ENCODE measurements around the gene SLC18B1. TPM values are rescaled to one million over a fixed set of nuclear protein-coding genes. Genes with fewer than 3 reads are reported as not detected.

Gene SLC18B1
- 10.2 TPM for total RNA-seq

GRCh38 chr6:132797951-132798868, at the start of gene SLC18B1:
Gene SLC18B1 (minus strand): TSS chr6:132798637. CDS start chr6:132798456, 181 bp downstream.
- DNase-seq: peak; percentile 78

GRCh38 chr6:132843316-132844035, 45.0 kb upstream of the SLC18B1 start:
- DNase-seq: no peak

DNA sequence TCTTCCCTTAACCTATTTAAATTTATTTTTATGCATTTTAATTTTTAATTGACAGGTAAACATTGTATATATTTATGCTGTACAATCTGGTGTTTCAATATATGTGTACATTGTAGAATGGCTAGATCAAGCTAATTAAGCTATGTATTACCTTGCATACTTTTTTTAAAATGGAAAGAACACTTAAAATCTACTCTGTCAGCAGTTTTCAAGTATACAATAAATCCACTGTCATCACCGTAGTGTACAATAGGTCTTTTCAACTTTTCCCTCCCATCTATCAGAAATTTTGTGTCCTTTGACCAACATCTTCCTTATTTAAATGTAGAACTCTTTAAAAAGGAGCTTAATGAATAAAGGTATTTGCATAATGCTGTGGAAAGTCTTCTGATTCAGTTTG, 43.5 kb upstream of the SLC18B1 start:
- DNase-seq: no peak

- no peak for DNase-seq
These were observed 34.5 kb upstream of the SLC18B1 start for GRCh38 chr6:132832891-132833290.

DNA sequence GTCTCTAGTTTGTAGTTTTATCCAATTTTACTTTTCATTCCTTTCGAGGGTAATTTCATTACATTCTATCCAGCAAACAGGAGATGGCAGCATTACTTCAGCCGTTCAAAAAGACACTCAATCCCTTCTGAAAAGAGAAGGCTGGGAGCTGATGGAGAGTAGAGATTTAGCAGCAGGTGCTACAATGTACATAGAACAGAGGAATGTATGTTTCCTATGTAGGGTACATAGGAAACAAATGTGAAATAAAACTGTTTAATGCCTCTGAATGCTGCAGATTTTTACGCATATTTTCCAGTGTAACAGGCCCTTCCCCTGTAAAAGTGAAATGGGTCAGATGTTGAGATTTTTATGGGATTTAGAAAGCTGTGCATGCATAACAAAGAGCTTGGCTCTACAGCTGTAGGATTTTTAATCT, 31.9 kb upstream of the SLC18B1 start:
- peak; percentile 92 for DNase-seq

DNA sequence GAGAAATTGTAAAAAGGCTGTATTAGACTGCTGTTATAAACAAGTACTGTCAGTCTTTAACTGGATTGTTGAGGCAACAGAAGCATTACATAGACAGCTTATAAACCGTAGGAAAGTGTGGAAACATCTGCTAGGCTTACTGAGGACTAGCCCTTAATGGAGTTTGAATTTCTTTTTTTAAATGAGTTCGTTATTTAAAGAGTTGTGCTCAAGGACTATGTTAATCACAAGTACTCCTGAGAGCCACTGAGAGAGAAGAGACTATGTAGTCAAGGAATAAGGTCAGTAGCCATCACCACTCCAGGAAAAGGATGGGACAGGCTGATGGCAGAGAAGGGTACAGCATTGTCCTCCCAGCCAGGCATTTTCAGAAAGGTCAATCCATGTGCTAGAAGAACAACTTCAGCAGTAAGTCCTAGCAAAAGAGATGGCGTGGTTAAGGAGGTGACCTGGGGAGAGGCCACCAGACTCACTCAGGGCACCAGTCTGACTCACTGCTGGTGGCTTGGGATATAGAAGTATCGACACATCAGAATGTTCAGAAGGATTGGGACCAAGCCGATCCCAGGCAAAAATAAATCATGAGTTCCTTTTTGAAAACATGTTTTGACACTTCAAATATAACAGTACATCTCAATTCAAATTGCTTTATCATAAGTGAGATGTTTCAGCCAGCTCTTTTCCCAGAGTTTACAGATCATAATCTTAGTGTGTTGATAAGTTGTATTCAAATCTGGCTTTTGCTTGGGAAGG, 22.4 kb upstream of the SLC18B1 start:
- no peak for DNase-seq

DNA sequence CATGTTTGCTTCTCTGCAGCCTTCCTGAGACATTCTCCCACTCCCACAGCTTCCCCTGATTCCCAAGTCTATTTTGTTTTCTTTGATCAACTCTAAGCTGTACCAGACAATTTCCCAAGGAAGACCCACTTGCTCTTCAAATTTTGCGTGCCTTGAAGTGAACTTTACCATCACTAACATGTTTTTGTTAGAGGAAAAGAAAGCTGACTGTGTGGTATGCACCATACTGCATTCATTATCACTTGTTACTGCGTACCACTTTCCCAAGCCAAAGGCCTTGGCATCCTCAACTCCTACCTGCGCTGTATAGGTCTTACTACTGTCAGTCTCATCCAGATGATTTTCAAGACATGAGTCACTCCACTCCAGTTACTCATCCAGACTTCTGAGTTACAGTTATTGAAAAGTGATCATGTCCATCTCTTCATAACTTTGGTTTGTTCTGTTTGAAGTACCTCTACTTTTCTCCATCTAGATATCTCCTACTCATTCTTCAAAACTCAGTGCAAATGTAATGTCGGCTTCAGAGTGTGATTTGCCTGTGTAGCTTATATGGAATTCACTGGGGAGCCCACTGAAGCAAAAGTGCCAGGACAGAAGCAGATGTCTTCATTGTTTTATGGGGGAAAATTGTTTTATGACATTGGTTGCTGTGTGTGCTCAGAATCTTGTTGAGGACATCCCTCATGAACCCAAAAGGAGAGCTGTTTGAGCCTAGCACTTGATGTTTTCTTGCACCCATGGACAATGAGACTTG, 21.1 kb upstream of the SLC18B1 start:
- no peak for DNase-seq

GRCh38 chr6:132818404-132819359, 20.2 kb upstream of the SLC18B1 start:
- no peak for DNase-seq

DNA sequence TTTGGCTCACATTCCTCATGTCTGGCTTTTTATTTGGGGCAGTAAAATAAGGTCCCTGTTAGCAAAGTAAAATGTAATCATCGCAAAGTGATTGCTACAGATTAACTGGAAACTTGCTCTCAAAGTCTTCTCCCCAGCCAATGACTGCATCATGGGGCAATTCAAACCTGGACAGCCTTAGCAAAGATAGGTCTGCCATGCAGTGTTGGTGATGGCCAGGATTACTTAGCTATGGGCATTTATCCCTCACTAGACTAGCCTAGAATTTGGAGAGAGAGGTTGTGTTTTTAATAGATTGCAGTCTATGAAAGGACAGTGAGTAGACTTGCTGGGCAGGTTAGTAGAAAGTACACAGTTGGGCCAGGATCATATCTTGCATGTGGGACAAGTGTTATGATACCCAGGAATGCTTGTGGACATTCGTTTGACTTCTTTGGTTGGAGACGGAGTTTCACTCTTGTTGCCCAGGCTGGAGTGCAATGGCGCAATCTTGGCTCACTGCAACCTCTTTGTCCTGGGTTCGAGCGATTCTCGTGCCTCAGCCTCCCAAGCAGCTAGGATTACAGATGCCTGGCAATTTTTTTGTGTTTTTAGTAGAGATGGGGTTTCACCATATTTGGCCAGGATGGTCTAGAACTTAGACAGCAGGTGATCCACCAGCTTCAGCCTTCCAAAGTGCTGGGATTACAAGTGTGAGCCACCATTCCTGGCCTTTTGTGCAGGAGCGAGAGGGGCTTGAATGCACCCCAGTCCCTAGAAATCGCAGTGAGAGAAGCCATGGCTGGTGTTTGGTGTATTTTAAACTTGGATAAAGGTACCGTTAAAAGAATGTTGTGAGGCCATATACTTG, 19.3 kb upstream of the SLC18B1 start:
- no peak for DNase-seq

GRCh38 chr6:132816660-132817059, 18.2 kb upstream of the SLC18B1 start:
- DNase-seq: no peak

GRCh38 chr6:132814716-132815570, 16.5 kb upstream of the SLC18B1 start:
- no peak for DNase-seq

- no peak for DNase-seq
These were observed 14.9 kb upstream of the SLC18B1 start for GRCh38 chr6:132813173-132813856.

DNA sequence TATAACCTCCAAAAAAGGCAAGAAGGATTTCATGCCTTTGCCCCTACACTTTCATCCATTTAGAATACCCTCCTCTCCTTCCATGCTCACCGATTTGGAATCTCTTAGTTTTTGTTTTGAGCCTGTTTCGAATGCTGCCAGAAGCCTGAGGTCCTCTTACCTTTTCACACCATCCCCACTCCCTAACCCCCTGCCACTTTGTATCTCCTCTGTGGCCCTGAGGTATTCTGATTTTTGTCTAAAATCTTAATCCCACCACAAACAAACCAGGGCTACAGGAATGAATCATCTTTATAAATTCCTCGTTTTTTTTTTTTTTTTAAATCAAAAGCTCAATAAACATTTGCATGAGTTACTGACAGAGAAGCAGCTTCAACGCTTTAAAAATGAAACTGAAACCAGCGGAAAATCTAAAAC, 14.3 kb upstream of the SLC18B1 start:
- DNase-seq: peak; percentile 73

DNA sequence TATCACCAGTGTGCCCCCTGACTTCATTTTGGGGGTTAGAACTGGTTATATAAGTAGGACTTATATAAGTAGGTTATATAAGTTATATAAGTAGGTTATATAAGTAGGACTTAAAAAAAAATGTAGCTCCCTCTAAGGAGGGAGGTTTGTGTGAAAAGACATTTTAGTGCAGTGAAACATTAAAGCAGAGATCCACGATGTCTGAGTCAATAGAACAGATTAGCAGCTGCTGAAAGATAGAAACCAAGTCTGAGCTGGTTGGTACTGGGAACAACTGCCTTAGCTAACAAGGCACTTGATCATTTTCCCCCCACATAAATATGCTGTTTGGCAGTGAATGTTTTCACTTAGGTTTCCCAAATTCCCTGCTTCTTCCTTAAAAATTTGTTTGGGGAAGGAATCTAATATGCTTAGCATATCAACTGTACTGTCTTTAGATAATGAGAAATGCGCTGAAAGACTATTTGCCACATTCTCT, 13.9 kb upstream of the SLC18B1 start:
- peak; percentile 71 for DNase-seq

GRCh38 chr6:132811276-132811675, 12.8 kb upstream of the SLC18B1 start:
- DNase-seq: no peak

- no peak for DNase-seq
These were observed 7.1 kb upstream of the SLC18B1 start for GRCh38 chr6:132805548-132805947.

- no peak for DNase-seq
These were observed 5.8 kb upstream of the SLC18B1 start for GRCh38 chr6:132804251-132804650.

DNA sequence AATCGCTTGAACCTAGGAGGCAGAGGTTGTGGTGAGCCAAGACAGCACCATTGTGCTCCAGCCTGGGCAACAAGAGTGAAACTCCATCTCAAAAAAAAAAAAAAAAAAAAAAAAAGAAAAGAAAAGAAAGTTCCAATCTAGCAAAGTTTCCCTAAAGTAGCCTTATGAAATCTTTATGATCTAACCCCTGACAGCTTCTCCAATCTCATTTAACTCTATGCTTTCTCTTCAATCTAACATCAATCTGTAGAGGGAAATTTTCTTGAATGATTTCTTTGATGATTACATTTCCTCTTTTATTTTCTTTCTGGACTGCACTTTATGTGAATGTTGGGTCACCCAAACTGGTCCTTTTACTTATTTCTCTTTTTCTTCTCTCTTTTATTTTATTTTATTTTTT, 2.2 kb upstream of the SLC18B1 start:
- DNase-seq: no peak
